Measurements from ENCODE around the gene CHRNA5.

Gene CHRNA5

GRCh38 chr15:78567531-78567930 lies 2.2 kb downstream of the CHRNA5 start:
- Histone ChIP-seq H3K36me3 (ENCODE audit: insufficient read depth, low read length) (no peaks in the 10 kb centered on the region), H3K9me3 (ENCODE audit: low read length) (no peaks in the 10 kb centered on the region), H3K4me3 (ENCODE audit: low read depth, low read length, poor library complexity, severe bottlenecking) (no peak overlapping the region), H3F3A (ENCODE audit: insufficient read depth, low read length) (no peaks in the 10 kb centered on the region), H3K9me2 (ENCODE audit: low read depth, low read length) (no peaks in the 10 kb centered on the region), H4K20me1 (ENCODE audit: insufficient read depth, low read length) (no peaks in the 10 kb centered on the region), H3K27me3 (ENCODE audit: insufficient read depth, low read length) (no peaks in the 10 kb centered on the region; the same call in 1 of the 2 replicates), H2AFZ (ENCODE audit: low read length) (no peak overlapping the region), H3K4me1 (ENCODE audit: insufficient read depth, low read length, severe bottlenecking) (peaks cover 19% of the 10 kb centered on the region), H3K9ac (ENCODE audit: low read length) (no peak overlapping the region), H3K4me2 (ENCODE audit: low read length) (no peak overlapping the region), H3K27ac (ENCODE audit: low read depth, low read length, poor library complexity, severe bottlenecking) (no peak overlapping the region), H3K79me2 (ENCODE audit: insufficient read depth, low read length) (no peaks in the 10 kb centered on the region)
- no peak for TF ChIP-seq CTCF (IDR thresholded peaks at IDR 0.05; ENCODE audit: low read length)
- TF ChIP-seq EZH2 (IDR thresholded peaks at IDR 0.05; ENCODE audit: borderline replicate concordance, low read length), result no peak

- H3K4me3 ChIP-seq (ENCODE audit: low read depth, low read length, poor library complexity, severe bottlenecking), result no peak overlapping the region
- no peaks in the 10 kb centered on the region; the same call in 1 of the 2 replicates for H3K27me3 ChIP-seq (ENCODE audit: insufficient read depth, low read length)
- H3K9ac ChIP-seq (ENCODE audit: low read length), result no peak overlapping the region
- H3K4me1 ChIP-seq (ENCODE audit: insufficient read depth, low read length, severe bottlenecking), result peaks cover 8% of the 10 kb centered on the region
- H4K20me1 ChIP-seq (ENCODE audit: insufficient read depth, low read length), result no peaks in the 10 kb centered on the region
- no peaks in the 10 kb centered on the region for H3K79me2 ChIP-seq (ENCODE audit: insufficient read depth, low read length)
- TF ChIP-seq EZH2 (IDR thresholded peaks at IDR 0.05; ENCODE audit: borderline replicate concordance, low read length) (no peak), CTCF (IDR thresholded peaks at IDR 0.05; ENCODE audit: low read length) (peak; percentile 31; the same call in 1 of the 2 replicates)
- H3K9me2 ChIP-seq (ENCODE audit: low read depth, low read length), result no peaks in the 10 kb centered on the region
- H3K27ac ChIP-seq (ENCODE audit: low read depth, low read length, poor library complexity, severe bottlenecking), result no peak overlapping the region
- no peaks in the 10 kb centered on the region for H3F3A ChIP-seq (ENCODE audit: insufficient read depth, low read length)
- H2AFZ ChIP-seq (ENCODE audit: low read length), result no peak overlapping the region
- H3K4me2 ChIP-seq (ENCODE audit: low read length), result no peak overlapping the region
- no peaks in the 10 kb centered on the region for H3K9me3 ChIP-seq (ENCODE audit: low read length)
- no peaks in the 10 kb centered on the region for H3K36me3 ChIP-seq (ENCODE audit: insufficient read depth, low read length)
Measured at GRCh38 chr15:78570710-78571109, 5.4 kb downstream of the CHRNA5 start.

- Histone ChIP-seq H3K9me3 (ENCODE audit: low read length) (no peaks in the 10 kb centered on the region), H3K79me2 (ENCODE audit: insufficient read depth, low read length) (no peaks in the 10 kb centered on the region), H3K4me3 (ENCODE audit: low read depth, low read length, poor library complexity, severe bottlenecking) (no peak overlapping the region), H3K36me3 (ENCODE audit: insufficient read depth, low read length) (no peaks in the 10 kb centered on the region), H2AFZ (ENCODE audit: low read length) (no peak overlapping the region), H3K4me2 (ENCODE audit: low read length) (no peak overlapping the region), H3F3A (ENCODE audit: insufficient read depth, low read length) (no peaks in the 10 kb centered on the region), H4K20me1 (ENCODE audit: insufficient read depth, low read length) (no peaks in the 10 kb centered on the region), H3K9me2 (ENCODE audit: low read depth, low read length) (no peaks in the 10 kb centered on the region), H3K9ac (ENCODE audit: low read length) (no peak overlapping the region), H3K4me1 (ENCODE audit: insufficient read depth, low read length, severe bottlenecking) (peaks cover 1% of the 10 kb centered on the region), H3K27me3 (ENCODE audit: insufficient read depth, low read length) (no peaks in the 10 kb centered on the region; the same call in 1 of the 2 replicates), H3K27ac (ENCODE audit: low read depth, low read length, poor library complexity, severe bottlenecking) (no peak overlapping the region)
- TF ChIP-seq EZH2 (IDR thresholded peaks at IDR 0.05; ENCODE audit: borderline replicate concordance, low read length), result no peak
- TF ChIP-seq CTCF (IDR thresholded peaks at IDR 0.05; ENCODE audit: low read length), result no peak
Measured at GRCh38 chr15:78571382-78571781, 6.1 kb downstream of the CHRNA5 start.
